Measurements from ENCODE around the gene PRPSAP1.
"Not testable (repeated sequence)": the region's sequence is repeated elsewhere in the genome, so short reads cannot be mapped to it uniquely, and the experiment has no call there.

The PRPSAP1 gene

DNA sequence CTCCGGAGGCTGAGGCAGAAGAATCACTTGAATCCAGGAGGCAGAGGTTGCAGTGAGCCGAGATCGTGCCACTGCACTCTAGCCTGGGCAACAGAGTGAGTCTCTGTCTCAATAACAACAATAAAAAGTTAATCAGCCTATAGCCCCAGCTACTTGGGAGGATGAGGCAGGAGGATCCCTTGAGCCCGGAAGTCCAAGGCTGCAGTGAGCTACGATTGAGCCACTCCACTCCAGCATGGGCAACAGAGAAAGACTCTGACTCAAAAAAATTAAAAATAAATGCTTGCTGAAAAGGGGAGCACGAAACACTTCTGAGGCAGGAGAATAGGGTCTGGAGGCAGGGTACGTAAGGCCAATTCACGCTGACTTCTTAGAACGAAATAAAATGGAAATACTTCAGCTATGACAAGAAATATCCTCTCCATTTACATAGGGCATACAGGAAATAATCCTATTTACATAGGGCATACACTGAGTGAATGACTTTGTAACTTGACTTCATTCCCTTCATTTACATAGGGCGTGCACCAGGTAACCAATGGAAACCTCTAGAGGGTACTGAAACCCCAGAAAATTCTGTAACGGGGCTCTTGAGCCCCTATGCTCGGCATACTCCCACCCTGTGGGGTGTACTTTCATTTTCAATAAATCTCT lies 3.2 kb upstream of the PRPSAP1 start:
- Mint-ChIP-seq H3K27me3 (ENCODE audit: low read depth) (no peaks in the 10 kb centered on the region), H3K4me3 (no peak overlapping the region), H3K27ac (no peak overlapping the region), H3K4me1 (ENCODE audit: low read depth) (peaks cover 16% of the 10 kb centered on the region), H3K36me3 (ENCODE audit: low read depth) (no peaks in the 10 kb centered on the region), H3K9me3 (no peaks in the 10 kb centered on the region)

DNA sequence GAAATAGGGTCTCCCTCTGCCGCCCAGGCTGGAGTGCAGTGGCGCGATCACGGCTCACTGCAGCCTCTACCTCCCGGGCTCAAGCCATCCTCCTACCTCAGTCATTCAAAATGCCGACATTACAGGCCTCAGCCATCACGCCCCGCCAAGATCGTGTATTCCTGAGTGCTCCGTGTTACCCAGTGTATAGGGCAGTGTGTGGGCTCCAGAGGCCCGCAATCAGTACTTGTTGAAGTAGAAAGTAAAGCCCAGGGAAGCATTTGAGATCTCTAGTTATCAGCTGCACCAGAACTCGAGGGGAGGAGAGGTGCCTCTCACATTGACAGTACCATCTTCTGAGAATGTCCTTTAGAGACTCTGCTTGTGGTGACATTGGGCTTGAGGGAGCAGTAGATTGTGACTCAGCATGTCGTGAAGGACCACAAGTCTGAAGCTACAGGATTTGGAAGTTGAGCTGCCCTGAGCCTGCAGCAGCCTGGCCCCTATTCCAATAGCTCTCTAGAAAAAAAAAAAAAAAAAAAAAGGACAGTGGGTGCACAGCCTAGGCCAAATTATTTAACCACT lies 1.1 kb upstream of the PRPSAP1 start:
- H3K27ac Mint-ChIP-seq = peak overlapping the region; percentile 23
- H3K27me3 Mint-ChIP-seq (ENCODE audit: low read depth) = no peaks in the 10 kb centered on the region
- peaks cover 4% of the 10 kb centered on the region for H3K36me3 Mint-ChIP-seq (ENCODE audit: low read depth)
- peak overlapping the region; percentile 87 for H3K4me3 Mint-ChIP-seq
- peaks cover 21% of the 10 kb centered on the region for H3K4me1 Mint-ChIP-seq (ENCODE audit: low read depth)
- no peaks in the 10 kb centered on the region for H3K9me3 Mint-ChIP-seq

DNA sequence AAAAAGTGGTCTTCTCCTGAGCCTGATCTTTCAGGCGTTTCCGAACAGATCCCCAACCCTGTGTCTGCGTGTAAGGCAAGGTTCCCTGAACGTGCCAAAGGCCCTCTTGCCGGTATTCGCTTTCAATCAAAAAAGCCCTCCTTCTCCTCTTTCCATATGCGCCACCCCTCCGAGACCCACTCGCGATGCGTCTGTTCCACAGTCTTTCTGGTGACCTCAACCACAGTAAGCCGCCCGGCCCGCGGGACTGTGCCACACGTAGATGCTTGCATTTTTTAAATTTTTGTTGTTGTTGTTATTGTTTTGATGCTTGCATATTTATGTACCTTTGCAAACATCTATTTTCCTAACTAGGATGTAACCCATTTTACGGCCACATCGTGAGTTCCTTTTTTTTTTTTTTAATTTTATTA lies 607 bp upstream of the PRPSAP1 start:
- Mint-ChIP-seq H3K9me3 (no peaks in the 10 kb centered on the region), H3K4me1 (ENCODE audit: low read depth) (peaks cover 21% of the 10 kb centered on the region), H3K27me3 (ENCODE audit: low read depth) (no peaks in the 10 kb centered on the region), H3K4me3 (peak overlapping the region; percentile 87), H3K27ac (peak overlapping the region; percentile 95), H3K36me3 (ENCODE audit: low read depth) (peaks cover 4% of the 10 kb centered on the region)

DNA sequence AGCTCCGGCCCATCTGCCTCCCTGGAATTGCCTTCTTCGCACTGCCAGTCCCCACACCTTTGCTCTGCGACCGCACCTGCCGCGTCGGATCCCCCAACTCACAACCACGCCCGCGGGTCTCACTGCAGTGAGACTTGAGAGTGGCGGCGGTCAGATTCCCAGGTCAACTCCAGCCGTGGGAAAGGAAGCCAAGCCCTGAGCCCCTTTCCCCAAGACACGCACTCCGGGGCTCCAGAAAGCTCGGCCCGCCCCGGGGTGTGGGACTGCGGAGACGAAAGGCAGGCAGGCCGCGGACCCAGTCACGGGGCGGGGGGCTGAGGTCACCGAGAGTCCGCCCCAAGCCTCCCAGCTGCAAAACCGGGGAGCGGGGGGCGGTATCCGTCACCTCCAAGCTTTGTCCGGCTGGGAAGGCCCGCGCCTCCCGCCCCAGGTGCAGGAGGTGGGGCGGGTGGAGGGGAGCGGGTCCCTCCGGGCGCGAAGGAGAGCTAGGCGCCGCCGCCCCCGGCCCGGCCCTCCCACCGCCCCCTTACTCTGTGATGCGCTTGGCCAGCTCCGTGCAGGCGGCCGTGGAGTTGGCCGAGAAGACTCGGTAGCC lies 615 bp downstream of the PRPSAP1 start:
- H3K4me3 Mint-ChIP-seq = peak overlapping the region; percentile 93
- H3K9me3 Mint-ChIP-seq = no peaks in the 10 kb centered on the region
- peak overlapping the region; percentile 95 for H3K27ac Mint-ChIP-seq
- peaks cover 21% of the 10 kb centered on the region for H3K4me1 Mint-ChIP-seq (ENCODE audit: low read depth)
- no peaks in the 10 kb centered on the region for H3K27me3 Mint-ChIP-seq (ENCODE audit: low read depth)
- H3K36me3 Mint-ChIP-seq (ENCODE audit: low read depth) = peaks cover 4% of the 10 kb centered on the region

DNA sequence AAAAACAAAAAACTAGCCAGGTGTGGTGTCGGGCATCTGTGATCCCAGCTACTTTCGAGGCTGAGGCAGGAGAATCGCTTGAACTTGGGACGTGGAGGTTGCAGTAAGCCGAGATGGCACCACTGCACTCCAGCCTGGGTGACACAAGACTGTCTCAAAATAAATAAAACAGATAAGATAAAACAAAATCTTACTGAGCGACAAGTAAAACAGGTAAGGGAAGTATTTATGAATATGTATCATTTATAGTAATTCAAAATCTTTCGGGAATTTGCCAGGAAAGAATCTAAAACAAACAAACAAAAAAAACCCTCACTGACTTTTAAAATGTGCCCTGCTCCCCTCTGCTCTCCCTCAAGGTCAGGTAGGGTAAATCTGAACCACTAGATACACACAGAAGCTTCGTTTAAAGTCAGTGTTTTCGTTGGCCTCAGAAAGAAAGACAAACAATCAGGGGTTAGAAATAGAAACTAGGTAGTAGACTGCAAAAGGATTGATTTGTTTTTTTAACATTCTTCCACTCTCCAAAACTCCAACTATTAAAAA lies 2.1 kb downstream of the PRPSAP1 start:
- Mint-ChIP-seq H3K27ac (no peak overlapping the region), H3K27me3 (ENCODE audit: low read depth) (no peaks in the 10 kb centered on the region), H3K9me3 (no peaks in the 10 kb centered on the region), H3K36me3 (ENCODE audit: low read depth) (peaks cover 11% of the 10 kb centered on the region), H3K4me1 (ENCODE audit: low read depth) (peaks cover 17% of the 10 kb centered on the region), H3K4me3 (peak overlapping the region; percentile 93)

DNA sequence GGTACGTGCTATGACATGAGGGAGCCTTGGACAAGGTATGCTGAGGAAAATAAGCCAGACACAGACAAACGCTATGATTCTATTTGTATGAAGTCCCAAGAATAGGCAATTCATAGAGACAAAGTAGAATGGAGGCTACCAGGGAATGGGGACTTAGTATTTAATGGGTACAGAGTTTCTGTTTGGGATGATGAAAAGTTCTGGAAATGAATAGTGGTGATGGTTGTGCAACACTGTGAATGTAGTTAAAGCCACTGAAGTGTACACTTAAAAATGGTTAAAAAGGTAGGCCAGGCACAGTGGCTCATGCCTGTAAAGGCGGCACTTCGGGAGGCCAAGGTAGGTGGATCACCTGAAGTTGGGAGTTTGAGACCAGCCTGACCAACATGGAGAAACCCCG lies 3.3 kb downstream of the PRPSAP1 start:
- Mint-ChIP-seq H3K4me1 (ENCODE audit: low read depth) (peaks cover 17% of the 10 kb centered on the region), H3K27ac (no peak overlapping the region), H3K27me3 (ENCODE audit: low read depth) (no peaks in the 10 kb centered on the region), H3K9me3 (no peaks in the 10 kb centered on the region), H3K4me3 (no peak overlapping the region), H3K36me3 (ENCODE audit: low read depth) (peaks cover 16% of the 10 kb centered on the region)

DNA sequence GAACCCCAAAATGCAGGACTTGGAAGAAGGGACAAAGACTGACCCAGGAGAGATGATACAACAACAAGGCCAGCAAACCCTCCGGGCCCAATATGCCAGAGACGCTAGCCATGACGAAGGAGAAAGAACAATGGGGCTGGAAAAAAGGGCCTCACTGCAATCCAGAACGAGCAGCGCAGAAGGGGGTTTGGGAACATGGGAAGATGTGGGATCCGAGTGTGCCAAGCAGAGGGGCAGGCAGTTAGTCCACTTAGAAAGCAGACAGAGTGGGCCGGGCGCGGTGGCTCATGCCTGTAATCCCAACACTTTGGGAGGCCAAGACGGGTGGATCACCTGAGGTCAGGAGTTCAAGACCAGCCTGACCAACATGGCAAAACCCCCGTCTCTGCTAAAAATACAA lies 6.8 kb downstream of the PRPSAP1 start:
- not testable (repeated sequence) for H3K27ac Mint-ChIP-seq; H3K4me3 Mint-ChIP-seq; H3K9me3 Mint-ChIP-seq; H3K4me1 Mint-ChIP-seq (ENCODE audit: low read depth); H3K27me3 Mint-ChIP-seq (ENCODE audit: low read depth)
- H3K36me3 Mint-ChIP-seq (ENCODE audit: low read depth) = peaks cover 22% of the 10 kb centered on the region

DNA sequence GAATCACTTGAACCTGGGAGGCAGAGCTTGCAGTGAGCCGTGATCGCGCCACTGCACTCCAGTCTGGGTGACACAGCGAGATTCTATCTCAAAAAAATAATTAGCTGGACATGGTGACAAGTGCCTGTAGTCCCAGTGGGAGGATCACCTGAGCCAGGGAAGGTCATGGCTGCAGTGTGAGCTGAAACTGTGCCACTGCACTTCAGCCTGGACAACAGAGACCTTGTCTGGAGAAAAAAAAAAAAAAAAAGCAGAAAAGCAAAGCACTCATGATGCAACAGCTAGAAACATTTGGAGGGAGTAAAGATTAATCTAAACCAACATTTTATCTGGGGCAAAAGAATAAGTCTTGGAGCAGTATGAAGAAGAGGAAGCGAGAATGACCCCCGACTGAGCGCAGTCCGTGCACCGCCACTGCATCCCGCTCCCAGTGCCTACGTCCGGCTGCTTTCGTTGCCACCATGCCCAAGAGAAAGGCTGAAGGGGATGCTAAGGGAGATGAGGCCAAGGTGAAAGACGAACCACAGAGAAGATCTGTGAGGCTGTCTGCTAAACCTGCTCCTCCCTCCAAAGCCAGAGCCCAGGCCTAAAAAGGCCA lies 8.2 kb downstream of the PRPSAP1 start:
- H3K27me3 Mint-ChIP-seq (ENCODE audit: low read depth) = no peaks in the 10 kb centered on the region
- peaks cover 21% of the 10 kb centered on the region for H3K36me3 Mint-ChIP-seq (ENCODE audit: low read depth)
- H3K4me3 Mint-ChIP-seq = no peak overlapping the region
- H3K4me1 Mint-ChIP-seq (ENCODE audit: low read depth) = no peaks in the 10 kb centered on the region
- no peak overlapping the region for H3K27ac Mint-ChIP-seq
- H3K9me3 Mint-ChIP-seq = no peaks in the 10 kb centered on the region

DNA sequence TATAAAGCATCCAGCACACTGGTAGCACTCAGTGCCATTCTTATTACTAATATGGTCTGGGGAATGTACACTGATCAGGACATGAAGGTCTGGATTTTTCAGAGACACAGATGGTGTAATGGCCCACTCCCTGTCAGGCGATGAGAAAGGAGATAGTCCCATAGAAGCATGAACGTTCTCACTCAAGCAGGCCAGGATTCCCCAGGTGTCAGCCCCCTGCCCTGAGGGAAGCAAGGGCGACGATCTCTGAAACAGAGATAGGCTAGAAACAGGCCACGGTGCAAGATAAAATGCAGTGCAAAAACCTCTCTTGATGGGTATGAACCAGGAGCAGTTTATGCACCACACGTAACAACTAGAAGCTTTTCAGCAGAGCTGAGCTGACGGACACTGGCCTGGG lies 10.6 kb downstream of the PRPSAP1 start:
- H3K27me3 Mint-ChIP-seq (ENCODE audit: low read depth) = no peaks in the 10 kb centered on the region
- H3K9me3 Mint-ChIP-seq = no peaks in the 10 kb centered on the region
- peaks cover 25% of the 10 kb centered on the region for H3K36me3 Mint-ChIP-seq (ENCODE audit: low read depth)
- H3K4me3 Mint-ChIP-seq = no peak overlapping the region
- no peak overlapping the region for H3K27ac Mint-ChIP-seq
- H3K4me1 Mint-ChIP-seq (ENCODE audit: low read depth) = no peaks in the 10 kb centered on the region

DNA sequence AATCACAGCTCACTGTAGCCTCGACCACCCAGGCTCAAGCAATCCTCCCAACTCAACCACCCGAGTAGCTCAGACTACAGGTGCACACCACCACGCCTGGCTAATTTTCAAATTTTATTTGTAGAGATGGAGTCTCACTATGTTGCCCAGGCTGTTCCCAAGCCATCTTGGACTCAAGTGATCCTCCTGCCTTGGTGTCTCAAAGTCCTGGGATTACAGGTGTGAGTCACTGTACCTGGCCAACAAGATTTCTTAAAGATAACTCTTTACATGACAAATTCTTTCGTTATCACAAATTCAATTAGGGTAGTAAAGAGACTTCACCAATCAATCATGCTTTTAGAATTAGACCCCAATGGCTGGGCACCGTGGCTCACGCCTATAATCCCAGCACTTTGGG lies 12.4 kb downstream of the PRPSAP1 start:
- Mint-ChIP-seq H3K36me3 (ENCODE audit: low read depth) (peaks cover 18% of the 10 kb centered on the region), H3K4me1 (ENCODE audit: low read depth) (peaks cover 4% of the 10 kb centered on the region), H3K27ac (no peak overlapping the region), H3K9me3 (no peaks in the 10 kb centered on the region), H3K27me3 (ENCODE audit: low read depth) (no peaks in the 10 kb centered on the region), H3K4me3 (no peak overlapping the region)

DNA sequence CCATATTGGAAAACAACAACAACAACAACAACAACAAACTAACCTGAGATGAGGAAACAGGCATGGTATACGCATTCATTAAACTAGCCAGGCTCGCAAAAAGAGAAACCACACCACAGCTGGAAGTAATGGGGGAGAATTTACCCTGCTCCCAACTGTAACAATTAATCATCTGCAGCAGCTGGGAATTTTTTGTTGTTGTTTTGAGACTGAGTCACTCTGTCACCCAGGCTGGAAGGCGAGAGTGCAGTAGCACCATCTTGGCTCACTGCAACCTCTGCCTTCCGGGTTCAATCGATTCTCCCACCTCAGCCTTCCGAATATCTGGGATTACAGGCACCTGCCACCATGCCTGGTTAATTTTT lies 16.3 kb downstream of the PRPSAP1 start:
- Mint-ChIP-seq H3K4me1 (ENCODE audit: low read depth) (peaks cover 4% of the 10 kb centered on the region), H3K36me3 (ENCODE audit: low read depth) (peaks cover 11% of the 10 kb centered on the region), H3K4me3 (no peak overlapping the region), H3K27ac (no peak overlapping the region), H3K9me3 (no peaks in the 10 kb centered on the region), H3K27me3 (ENCODE audit: low read depth) (no peaks in the 10 kb centered on the region)

DNA sequence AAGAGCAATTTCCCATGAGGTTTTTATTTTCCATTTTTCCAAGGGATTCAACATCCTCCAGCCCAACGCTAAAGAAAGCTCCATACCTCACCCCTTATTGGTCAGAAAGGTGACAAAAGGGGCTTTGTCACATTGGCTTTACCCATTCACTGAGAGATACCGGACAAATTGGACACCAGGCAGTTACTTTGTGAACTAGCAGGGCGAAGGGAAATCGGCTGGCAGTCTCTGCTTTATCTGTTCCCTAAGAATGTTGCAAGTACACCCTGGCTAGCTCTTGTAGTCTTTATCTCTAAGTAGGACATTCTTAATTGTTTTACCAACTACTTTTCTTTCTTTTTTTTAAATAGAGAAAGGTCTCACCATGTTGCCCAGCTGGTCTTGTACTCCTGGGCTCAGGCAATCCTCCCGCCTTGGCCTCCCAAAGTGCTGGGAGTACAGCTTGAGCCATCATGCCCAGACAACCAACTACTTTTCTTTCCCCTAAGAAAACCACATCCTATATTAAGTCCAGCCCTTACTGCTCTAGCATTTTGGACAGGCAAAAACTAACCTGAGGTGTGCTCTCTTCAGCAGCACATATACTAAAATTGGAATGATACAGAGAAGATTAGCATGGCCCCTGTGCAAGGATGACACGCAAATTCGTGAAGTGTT lies 16.8 kb downstream of the PRPSAP1 start:
- H3K4me1 Mint-ChIP-seq (ENCODE audit: low read depth) = peaks cover 4% of the 10 kb centered on the region
- no peaks in the 10 kb centered on the region for H3K27me3 Mint-ChIP-seq (ENCODE audit: low read depth)
- H3K9me3 Mint-ChIP-seq = no peaks in the 10 kb centered on the region
- H3K4me3 Mint-ChIP-seq = no peak overlapping the region
- H3K36me3 Mint-ChIP-seq (ENCODE audit: low read depth) = peaks cover 7% of the 10 kb centered on the region
- H3K27ac Mint-ChIP-seq = no peak overlapping the region

DNA sequence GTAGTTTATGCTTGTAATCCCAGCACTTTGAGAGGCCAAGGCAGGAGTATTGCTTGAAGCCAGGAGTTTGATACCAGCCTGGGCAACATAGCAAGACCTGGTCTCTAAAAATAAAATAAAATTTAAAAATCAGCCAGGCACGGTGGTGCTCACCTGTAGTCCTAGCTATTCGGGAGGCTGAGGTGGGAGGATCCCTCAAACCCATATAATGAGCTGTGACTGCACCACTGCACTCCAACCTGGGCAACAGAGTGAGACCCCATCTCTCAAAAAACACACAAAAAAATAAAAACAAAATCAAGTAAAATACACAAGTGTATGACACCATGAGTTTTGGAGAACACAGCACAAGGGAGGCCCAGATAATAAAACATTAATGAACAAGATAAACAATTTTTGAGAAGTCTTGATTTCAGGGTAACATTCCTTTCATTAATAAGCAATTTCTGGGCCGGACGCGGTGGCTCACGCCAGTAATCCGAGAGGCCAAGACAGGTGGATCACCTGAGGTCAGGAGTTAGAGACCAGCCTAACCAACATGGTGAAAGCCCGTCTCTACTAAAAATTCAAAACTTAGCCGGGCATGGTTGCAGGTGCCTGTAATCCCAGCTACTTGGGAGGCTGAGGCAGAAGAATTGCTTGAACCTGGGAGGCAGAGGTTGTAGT lies 17.9 kb downstream of the PRPSAP1 start:
- Mint-ChIP-seq H3K4me3 (no peak overlapping the region), H3K36me3 (ENCODE audit: low read depth) (peaks cover 11% of the 10 kb centered on the region)

More for the DNA sequence above, 17.9 kb downstream of the PRPSAP1 start:
- H3K9me3 Mint-ChIP-seq = no peaks in the 10 kb centered on the region
- no peak overlapping the region for H3K27ac Mint-ChIP-seq
- peaks cover 4% of the 10 kb centered on the region for H3K4me1 Mint-ChIP-seq (ENCODE audit: low read depth)
- no peaks in the 10 kb centered on the region for H3K27me3 Mint-ChIP-seq (ENCODE audit: low read depth)
